Kidney epithelial cell (primary cell): ENCODE measurements around the gene ITGBL1. TPM values are rescaled to one million over a fixed set of nuclear protein-coding genes. Genes with fewer than 3 reads are reported as not detected.

ENCODE experiments used
- DNase-seq: peaks from one replicate; pipeline ENCODE4 v3.0.0-alpha.2; 2010; ENCODE audit warnings: low read depth
- H3K27me3 ChIP-seq: 2 replicates; pipeline ENCODE4 v1.6.0; 2011; ENCODE audit warnings: low read length; ENCODE audit not compliant: control insufficient read depth, insufficient read depth
- H3K36me3 ChIP-seq: 2 replicates; pipeline ENCODE4 v1.5.1; 2011; ENCODE audit warnings: low read length; ENCODE audit not compliant: control insufficient read depth, insufficient read depth
- H3K4me3 ChIP-seq: 2 replicates; pipeline ENCODE4 v1.5.1; 2011; ENCODE audit warnings: low read depth, mild to moderate bottlenecking, control low read depth, low read length
- total RNA-seq: library from RNA; depleted of rRNA; stranded (reverse); fragments of >200 nt; gene quantifications from 2 replicates; pipeline ENCODE4 v1.2.3, GENCODE V29; 2015
- TF ChIP-seq, protein P1 (sequence below): IDR thresholded peaks from 2 replicates; pipeline ENCODE4 v1.5.1; 2011; ENCODE audit warnings: mild to moderate bottlenecking, moderate library complexity, low read length, control low read depth, inconsistent platforms; ENCODE audit not compliant: insufficient read depth, poor library complexity, severe bottlenecking

Gene ITGBL1
- total RNA-seq, 1 donor from 2014 or later, result 0.21 TPM

DNA sequence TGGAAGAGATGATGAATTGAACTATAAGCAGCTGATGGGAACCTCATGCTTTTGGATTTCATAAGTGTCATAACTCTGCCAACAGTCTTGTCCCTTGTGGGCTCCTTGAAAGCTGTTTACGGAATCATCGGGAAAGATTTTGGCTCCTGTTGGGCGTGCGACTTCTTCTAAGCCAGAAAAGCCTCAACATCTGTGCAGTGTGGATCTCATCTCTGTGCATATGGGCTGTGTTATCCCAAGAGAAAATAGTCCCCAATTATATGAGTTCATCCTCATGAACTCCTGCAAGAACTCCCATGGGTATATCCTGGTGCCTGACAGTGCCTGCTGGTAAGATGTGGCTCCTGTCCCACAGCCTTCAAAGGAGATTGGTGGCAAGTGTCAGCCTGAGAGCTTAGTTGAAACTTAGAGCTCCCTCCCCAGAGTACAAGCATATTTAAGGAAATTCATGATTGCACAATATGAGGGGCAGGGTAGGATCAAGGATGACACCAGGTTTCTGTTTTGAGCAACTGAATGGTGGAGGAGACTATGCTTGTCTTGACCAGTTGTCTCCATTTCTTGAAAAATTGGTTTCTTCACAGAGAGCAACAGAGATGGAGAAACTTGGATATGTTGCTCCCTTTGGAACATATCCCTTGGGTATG, 243.5 kb downstream of the ITGBL1 start:
- no peak for DNase-seq
- Histone ChIP-seq H3K27me3 (no peaks in the 10 kb centered on the region), H3K36me3 (no peaks in the 10 kb centered on the region), H3K4me3 (no peak overlapping the region)
- TF ChIP-seq, protein P1, sequence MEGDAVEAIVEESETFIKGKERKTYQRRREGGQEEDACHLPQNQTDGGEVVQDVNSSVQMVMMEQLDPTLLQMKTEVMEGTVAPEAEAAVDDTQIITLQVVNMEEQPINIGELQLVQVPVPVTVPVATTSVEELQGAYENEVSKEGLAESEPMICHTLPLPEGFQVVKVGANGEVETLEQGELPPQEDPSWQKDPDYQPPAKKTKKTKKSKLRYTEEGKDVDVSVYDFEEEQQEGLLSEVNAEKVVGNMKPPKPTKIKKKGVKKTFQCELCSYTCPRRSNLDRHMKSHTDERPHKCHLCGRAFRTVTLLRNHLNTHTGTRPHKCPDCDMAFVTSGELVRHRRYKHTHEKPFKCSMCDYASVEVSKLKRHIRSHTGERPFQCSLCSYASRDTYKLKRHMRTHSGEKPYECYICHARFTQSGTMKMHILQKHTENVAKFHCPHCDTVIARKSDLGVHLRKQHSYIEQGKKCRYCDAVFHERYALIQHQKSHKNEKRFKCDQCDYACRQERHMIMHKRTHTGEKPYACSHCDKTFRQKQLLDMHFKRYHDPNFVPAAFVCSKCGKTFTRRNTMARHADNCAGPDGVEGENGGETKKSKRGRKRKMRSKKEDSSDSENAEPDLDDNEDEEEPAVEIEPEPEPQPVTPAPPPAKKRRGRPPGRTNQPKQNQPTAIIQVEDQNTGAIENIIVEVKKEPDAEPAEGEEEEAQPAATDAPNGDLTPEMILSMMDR, result no peak

DNA sequence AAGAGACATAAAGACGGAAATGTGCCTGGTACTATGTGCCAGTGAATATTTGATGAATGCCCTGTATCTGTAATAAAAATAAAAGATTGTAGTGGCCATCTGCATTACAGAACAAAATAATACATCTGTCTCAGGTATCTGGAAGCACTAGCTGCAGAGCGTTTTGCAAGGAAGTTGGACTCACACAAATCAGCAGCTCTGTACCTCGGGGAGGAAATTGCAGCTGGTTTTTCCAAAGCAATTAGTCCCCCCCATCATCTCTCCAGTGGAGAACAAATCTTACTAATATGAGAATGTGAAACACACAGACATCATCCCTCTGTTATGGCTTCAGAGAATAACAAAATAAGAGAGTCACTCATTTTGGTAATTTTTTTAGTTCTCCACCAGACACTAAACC, 245.3 kb downstream of the ITGBL1 start:
- DNase-seq, result no peak
- TF ChIP-seq, protein P1, result no peak
- Histone ChIP-seq H3K27me3 (no peaks in the 10 kb centered on the region), H3K4me3 (no peak overlapping the region), H3K36me3 (no peaks in the 10 kb centered on the region)

DNA sequence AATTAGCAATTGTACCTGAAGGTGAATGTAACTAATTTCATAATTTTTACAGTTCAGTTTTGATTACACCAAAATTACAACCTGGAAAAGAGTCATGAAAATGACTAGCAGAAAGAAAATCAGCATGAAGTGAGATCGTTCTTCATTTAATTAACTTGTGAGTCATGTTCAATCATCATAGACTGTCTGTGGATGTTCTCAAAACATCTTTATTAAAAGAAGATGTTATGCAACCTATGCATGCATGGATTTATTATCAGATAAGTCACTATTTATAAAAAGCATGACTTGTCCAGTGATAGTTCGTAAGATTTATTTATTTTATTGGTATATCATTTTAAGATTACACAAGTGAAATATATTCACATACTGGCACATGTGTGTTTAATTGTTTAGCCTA, 245.9 kb downstream of the ITGBL1 start:
- H3K4me3 ChIP-seq, result no peak overlapping the region
- H3K36me3 ChIP-seq, result no peaks in the 10 kb centered on the region
- DNase-seq, result no peak
- H3K27me3 ChIP-seq, result no peaks in the 10 kb centered on the region
- TF ChIP-seq, protein P1, result no peak

DNA sequence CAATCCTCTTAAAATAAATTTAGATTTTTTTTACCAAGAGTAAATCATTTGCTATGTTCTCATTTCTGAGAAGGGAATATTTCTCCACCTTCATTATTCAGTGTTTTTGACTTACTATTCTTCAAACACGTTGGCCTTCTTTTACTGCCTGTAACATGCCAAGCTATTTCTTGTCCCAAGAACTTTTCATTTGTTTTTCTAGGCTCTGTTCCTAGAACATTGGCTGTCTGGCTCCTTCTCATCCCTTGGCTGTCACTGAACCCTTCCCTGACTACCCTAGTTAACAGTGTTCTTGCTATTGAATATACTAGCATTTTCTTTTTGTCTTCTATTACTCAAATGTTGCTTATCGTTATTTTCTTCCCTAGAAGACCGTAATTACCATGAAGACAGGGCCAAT, 248.1 kb downstream of the ITGBL1 start:
- TF ChIP-seq, protein P1, result no peak
- H3K4me3 ChIP-seq, result no peak overlapping the region
- H3K27me3 ChIP-seq, result no peaks in the 10 kb centered on the region
- H3K36me3 ChIP-seq, result no peaks in the 10 kb centered on the region
- no peak for DNase-seq

DNA sequence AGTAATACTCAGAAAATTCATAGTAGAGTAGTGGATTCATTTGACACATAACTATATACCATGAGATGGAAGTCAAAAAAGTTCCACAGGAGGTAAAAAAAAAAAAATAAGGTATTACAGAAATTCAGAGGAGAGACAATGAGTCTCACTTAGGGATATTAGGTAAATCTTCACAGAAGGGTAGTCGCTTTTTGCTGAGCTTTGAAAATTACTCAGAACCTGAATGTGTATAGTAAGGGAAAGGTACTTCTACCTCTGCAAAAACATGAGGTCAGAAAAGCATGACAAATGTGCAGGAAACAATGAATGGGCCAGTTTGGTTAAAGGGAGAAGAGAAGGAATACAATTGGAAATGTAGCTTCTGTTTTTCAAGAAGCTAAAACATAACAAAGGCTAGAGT, 250.6 kb downstream of the ITGBL1 start:
- H3K36me3 ChIP-seq, result no peaks in the 10 kb centered on the region
- no peak overlapping the region for H3K4me3 ChIP-seq
- TF ChIP-seq, protein P1, result no peak
- H3K27me3 ChIP-seq, result no peaks in the 10 kb centered on the region
- DNase-seq, result no peak

DNA sequence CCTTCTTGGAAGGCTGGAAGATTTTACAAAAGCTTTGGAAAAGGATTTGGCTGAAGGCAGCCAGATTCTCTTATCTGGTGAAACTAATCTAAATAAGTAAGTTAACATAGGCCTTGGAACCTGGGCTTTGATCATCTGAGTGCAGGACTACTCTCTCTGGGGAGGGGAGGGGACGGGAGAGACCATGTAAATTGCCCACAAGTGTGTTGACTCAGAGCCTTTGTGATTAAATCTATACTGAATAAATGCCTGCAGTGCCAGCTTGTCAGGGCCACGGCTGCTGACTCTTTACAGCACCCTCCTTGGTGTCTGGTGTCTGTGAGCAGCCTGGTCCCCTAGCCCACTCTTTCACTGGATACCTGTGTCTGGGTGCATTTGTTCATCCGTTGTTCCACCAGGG, 251.4 kb downstream of the ITGBL1 start:
- TF ChIP-seq, protein P1, result no peak
- Histone ChIP-seq H3K36me3 (no peaks in the 10 kb centered on the region), H3K4me3 (no peak overlapping the region), H3K27me3 (no peaks in the 10 kb centered on the region)
- DNase-seq, result no peak
